Pons (tissue), 1 donor: ENCODE results near the gene NUDT5.
"Not testable (repeated sequence)": the region's sequence is repeated elsewhere in the genome, so short reads cannot be mapped to it uniquely, and the experiment has no call there.

Source experiments
- DNase-seq: peaks from one replicate; pipeline ENCODE4 v3.0.0-alpha.2; 2016; ENCODE audit warnings: low spot score

The NUDT5 gene

GRCh38 chr10:12202226-12202625 lies 6.5 kb upstream of the NUDT5 start:
- no peak for DNase-seq

- DNase-seq, result no peak
These were observed 5.9 kb upstream of the NUDT5 start for GRCh38 chr10:12201543-12201942.

DNA sequence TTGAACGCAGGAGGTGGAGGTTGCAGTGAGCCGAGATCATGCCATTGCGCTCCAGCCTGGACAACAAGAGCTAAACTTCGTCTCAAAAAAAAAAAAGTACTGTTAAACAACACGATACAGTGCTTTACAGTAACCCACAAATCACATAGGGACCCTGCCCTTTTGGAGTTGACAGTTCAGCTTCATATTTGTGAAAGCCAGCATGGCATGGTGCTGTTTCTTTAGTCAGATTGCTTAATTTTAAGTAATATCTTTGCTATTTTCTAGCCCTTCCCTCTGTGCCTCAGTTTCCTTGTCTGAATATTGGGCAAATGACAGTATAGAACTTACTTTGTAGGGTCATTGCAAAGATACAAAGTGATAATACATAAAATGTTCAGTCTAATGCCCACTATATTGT lies 5.2 kb upstream of the NUDT5 start:
- no peak for DNase-seq

DNA sequence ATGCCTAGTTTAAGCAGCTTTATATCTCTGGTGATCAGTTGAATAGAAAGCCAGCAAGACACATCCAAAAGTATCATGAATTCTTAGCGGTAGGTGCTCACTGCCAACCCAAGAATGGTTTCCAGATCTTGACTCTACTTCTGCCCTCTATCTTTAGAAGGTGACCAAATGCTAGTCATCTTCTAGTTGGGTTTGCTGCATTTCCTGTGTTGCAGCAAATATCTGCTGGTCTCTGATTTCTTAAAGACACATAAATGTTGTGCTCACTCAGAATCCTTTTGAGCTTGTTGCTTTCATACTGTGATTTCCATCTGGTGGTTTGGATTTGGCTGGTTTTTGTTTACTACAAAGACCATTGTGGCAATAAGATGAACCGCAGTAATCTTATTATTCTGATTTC lies 2.5 kb upstream of the NUDT5 start:
- no peak for DNase-seq

- DNase-seq, result no peak
These were observed 980 bp upstream of the NUDT5 start for GRCh38 chr10:12196531-12197211.

DNA sequence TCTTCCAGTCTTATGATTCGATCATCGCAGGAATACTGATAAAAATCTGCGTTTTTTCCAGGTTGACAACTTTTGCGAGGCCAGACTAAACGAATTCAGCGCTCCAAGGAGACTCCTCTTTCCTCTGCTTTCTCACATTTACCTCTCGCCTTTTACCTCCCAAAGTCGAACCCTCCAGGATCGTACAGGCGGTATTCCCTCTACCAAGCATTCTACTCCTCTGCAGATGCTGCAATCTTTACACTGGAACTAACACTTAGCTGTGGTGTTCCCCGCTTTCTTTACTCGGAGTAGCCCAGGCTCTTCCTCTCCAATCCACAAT lies 449 bp downstream of the NUDT5 start:
- DNase-seq, result no peak

DNA sequence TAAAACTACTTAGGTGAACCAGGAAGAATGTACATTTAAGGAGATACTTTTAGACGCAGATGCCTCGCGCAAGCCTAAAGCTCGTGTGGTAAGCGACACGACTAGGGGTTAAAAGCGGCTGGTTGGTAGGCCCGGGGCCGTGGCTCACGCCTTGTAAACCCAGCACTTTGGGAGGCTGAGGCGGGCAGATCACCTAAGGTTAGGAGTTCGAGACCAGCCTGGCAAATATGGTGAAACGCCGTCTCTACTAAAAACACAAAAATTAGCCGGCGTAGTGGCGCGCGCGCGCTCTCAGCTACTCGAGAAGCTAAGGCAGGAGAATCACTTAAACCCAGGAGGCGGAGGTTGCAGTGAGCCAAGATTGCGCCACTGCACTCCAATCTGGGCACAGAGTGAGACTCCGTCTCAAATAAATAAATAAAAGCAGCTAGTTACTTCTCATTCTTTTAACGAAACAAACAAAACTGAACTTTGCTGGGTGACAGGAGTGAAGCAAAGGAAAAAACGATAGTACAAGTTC lies 879 bp downstream of the NUDT5 start:
- DNase-seq, result peak; percentile 26

DNA sequence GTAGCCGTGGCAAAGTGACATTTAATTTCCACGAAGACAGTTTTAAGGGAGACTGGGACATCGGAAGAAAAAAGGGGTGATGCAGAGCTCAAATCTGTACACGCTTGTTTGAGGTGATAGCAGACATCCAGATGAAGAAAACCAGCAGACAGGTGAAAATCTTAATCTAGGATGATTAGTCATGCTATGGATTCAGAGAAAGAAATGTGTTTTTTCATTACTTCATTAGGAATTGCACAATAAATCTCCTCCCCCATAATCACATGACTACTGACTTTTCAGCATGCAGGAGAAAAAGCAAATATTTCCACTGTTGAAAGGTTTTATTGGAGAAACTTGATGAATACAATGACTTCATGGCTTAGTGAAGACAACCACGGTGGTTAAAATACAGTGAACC lies 2.5 kb downstream of the NUDT5 start:
- no peak for DNase-seq

- no peak for DNase-seq
These were observed 4.0 kb downstream of the NUDT5 start for GRCh38 chr10:12191715-12192114.

GRCh38 chr10:12189426-12189825 lies 6.3 kb downstream of the NUDT5 start:
- no peak for DNase-seq

DNA sequence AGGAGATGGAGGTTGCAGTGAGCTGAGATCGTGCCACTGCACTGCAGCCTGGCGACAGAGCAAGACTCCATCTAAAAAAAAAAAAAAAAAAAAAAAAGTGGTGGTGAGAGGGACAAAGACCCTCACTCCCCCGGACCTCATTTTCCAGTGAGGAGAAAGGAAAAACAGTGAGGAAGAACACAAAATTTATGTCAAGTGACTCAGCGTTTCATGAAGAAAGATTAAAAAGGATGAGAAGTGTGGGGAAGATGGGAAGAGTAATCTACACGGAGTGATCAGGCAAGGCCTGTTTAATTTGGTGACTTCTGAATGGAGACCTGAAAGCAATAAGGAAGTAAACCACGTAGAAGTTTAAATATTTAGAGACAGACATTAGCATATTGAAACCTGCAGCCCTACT lies 7.0 kb downstream of the NUDT5 start:
- DNase-seq, result no peak

GRCh38 chr10:12187321-12187905 lies 8.3 kb downstream of the NUDT5 start:
- DNase-seq, result no peak

DNA sequence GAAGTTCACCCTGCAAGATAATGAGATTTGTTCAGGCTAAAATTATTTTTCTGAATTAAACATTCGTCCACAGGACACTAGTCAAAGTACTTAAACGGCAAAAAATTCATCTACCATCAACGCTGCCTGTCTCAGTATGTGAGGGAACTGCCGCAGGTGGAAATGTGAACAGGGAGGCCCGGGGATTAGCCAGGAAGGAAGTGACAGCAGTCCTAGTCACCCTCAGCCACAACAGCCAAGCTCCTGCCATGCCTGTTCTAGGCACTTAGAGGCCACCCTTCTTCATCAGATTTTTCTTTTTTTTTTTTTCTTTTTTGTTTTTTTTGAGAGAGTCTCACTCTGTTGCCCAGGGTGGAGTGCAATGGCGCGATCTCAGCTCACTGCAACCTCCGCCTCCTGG lies 9.4 kb downstream of the NUDT5 start:
- DNase-seq, result no peak

DNA sequence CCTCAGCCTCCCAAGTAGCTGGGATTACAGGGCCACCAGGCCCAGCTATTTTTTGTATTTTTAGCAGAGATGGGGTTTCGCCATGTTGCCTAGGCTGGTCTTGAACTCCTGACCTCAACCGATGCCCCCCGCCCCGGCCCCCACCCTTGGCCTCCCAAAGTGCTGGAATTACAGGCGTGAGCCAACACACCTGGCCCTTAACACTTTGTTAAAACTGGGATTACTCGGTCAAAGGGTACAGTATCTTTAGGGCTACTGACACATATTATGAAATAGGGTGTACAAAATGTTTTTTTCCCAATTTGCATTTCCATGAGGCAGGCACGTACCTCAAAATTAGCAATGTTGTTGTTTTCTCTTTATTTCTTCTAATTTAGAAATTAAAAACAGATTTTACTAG lies 11.5 kb downstream of the NUDT5 start:
- DNase-seq, result no peak

GRCh38 chr10:12181065-12181775 lies 14.5 kb downstream of the NUDT5 start:
- DNase-seq, result no peak

DNA sequence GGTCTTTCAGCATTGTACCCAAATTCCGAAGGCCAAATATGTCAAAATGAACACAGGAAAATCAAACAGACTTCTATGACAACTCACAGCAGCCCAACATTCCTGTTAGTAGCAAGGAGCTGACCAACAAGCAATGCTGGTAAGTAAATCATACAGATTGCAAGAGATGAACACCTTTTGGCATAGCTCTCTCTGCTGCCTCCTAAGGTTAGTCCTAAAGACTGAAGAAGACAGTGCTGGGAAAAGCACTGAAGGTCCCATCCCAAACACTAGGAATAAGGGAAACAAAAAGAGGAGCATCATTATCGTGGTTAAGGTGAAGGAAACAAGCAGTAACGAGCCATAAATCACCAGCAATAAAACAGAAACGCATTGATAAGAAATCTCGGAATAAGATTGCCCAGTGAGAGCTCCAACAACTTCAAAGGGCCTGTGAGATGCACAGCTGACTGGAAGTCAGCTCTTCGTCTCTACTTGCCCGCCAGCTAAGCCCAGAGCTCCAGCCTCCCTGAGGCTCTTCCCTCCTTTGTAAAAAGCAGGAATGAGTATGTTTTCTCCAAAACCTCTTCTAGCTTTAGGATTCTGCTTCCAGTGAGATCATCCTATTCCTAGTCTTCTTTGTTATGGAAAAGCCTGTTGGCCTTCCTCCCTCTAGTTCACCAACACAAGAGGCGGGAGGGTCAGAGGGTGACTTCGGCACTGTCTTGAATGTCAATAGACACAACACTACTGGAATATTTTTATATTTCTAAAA lies 15.3 kb downstream of the NUDT5 start:
- DNase-seq, result no peak

GRCh38 chr10:12179606-12180170 lies 16.0 kb downstream of the NUDT5 start:
- DNase-seq, result no peak

- DNase-seq, result no peak
These were observed 18.0 kb downstream of the NUDT5 start for GRCh38 chr10:12177642-12178041.

DNA sequence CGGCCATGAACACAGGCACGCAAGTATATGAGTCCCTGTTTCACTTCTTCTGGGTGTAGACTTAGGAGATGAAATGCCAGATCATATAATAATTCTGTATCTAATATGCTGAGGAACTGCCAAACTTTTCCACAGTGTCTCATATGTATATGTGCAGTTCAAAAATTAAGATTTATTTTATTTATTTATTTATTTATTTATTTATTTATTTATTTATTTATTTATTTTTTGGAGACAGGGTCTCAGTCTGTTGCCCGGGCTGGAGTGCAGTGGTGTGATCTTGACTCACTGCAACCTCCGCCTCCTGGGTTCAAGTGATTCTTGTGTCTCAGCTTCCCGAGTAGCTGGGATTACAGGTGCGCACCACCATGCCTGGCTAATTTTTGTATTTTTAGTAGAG lies 24.2 kb downstream of the NUDT5 start:
- not testable (repeated sequence) for DNase-seq

DNA sequence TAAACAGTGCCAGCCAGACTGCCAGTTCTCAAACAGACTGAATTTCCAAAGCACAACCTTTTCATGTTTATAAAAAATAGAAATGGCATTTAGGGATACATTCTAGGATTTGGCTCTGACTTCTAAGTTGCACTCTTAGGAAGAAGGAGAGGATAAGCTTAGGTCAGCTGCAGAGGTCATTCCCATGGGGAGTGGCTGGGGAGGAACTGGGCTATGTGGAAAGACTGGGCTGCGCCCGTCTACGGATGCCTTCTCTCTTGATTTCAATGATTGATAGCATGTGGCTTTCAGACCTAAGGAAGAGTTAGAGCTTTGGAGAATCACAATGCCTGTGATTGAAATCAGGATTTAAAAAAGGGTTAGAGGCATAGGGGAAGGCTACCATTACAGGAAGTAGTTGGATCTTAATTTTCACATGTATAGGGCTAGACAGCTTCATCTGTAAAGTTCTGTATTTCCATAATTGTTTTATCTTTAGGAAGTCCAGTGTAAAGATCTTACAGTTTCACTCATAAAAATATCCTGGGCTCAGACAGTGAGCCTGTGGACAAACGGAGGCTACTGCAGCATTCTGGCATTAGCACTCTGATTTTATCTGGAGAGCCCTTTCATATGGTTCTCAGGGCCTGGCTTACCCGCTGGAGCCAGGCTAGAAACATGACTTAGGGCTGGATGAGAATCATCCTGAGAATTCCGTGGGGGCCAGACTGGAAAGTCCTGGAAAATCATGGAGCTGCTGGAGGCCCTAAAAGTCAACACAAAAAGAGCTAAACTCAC lies 29.5 kb downstream of the NUDT5 start:
- DNase-seq, result peak; percentile 20

DNA sequence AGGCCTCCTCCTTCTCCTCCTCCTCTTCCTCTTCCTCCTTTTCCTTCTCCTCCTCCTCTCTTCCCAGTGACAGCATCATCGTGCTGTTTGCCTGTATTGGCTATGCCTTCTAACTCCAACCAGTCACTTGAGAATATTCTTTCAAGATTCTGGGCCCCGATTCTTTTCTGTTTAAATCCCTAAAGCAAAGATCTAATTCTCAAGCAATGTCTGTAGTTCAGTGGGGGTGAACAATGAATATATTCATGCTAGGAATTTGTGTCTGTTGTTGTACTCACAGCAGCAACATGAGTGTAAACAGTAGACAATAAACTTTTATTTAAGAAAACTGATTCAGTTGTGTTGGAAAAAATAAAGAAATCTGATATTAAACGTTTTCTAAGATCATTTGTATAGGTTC lies 30.7 kb downstream of the NUDT5 start:
- DNase-seq, result peak; percentile 83

DNA sequence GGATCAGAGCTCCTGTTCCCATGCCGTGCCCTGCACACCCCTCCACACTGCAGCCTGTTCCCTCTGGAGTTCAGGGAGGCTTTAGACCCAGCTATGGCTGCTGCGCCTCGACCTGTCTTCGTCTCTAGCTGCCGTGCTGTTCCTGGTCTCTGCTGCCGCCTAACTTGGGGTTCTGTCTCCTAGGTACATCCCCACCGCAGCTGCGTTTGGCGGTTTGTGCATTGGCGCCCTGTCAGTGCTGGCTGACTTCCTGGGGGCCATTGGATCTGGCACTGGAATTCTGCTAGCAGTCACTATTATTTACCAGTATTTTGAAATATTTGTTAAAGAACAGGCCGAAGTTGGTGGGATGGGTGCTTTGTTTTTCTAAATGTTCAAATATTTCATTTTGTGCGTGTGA lies 31.6 kb downstream of the NUDT5 start:
- DNase-seq, result no peak
